Measurements from ENCODE around the gene RAB27B.

RAB27B gene

DNA sequence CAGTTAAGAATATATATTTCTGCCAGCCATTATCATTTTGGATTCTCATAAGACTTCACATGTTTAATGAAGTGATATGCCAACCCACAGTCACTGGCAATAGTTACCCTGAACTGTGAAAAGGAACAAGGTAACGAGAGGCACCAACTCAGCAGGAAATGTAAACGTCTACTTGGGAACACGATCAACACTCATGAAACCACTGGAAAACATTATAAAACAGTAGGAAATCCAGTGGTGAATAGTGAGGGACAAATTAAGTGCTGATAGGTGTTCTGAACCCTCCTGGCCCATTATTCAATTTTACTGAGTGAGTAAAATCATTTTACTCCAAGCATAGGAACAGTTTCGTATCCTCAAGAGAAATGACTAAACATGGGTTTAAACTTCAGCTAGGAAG, 113.9 kb downstream of the RAB27B start:
- no peak overlapping the region for H3K27ac ChIP-seq
- no peaks in the 10 kb centered on the region for H3K36me3 ChIP-seq
- TF ChIP-seq Cebpa-rat (IDR thresholded peaks at IDR 0.05): no peak
- H3K9me3 ChIP-seq: no peaks in the 10 kb centered on the region
- no peaks in the 10 kb centered on the region for H3K27me3 ChIP-seq
- no peak overlapping the region for H3K4me3 ChIP-seq
- no peak overlapping the region for H3K9ac ChIP-seq
- no peaks in the 10 kb centered on the region for H4K20me1 ChIP-seq
- no peak overlapping the region for H3K4me2 ChIP-seq
- H3K4me1 ChIP-seq: peaks cover 11% of the 10 kb centered on the region

- H3K27me3 ChIP-seq: no peaks in the 10 kb centered on the region
- peaks cover 11% of the 10 kb centered on the region for H3K4me1 ChIP-seq
- H4K20me1 ChIP-seq: no peaks in the 10 kb centered on the region
- no peak overlapping the region for H3K9ac ChIP-seq
- no peak overlapping the region for H3K4me2 ChIP-seq
- no peak for TF ChIP-seq Cebpa-rat (IDR thresholded peaks at IDR 0.05)
- no peak overlapping the region for H3K27ac ChIP-seq
- no peaks in the 10 kb centered on the region for H3K9me3 ChIP-seq
- no peak overlapping the region for H3K4me3 ChIP-seq
- H3K36me3 ChIP-seq: no peaks in the 10 kb centered on the region
Measured at GRCh38 chr18:54942569-54942968, 114.3 kb downstream of the RAB27B start.

Measured in BLaER1 (cell line).